Prostate gland (tissue), 2 donors: ENCODE measurements around the gene CCDC69.

Experiments
- CTCF ChIP-seq, 4 experiments: fragments of 200-600 bp in 2 of 4; fragments of 450-650 bp in 2 of 4; sonication (generic) in 2 of 4; IDR thresholded peaks; 1 replicate in 3 of 4; 2 replicates in 1 of 4; pipeline ENCODE4 v1.5.1; 2016 to 2019; ENCODE audit warnings: antibody characterized with exemption in 4 of 4, mild to moderate bottlenecking in 2 of 4, moderate library complexity in 2 of 4
- POLR2A ChIP-seq: fragments of 450-650 bp; IDR thresholded peaks from one replicate; pipeline ENCODE4 v1.6.1; 2016; ENCODE audit warnings: antibody characterized with exemption, mild to moderate bottlenecking

DNA sequence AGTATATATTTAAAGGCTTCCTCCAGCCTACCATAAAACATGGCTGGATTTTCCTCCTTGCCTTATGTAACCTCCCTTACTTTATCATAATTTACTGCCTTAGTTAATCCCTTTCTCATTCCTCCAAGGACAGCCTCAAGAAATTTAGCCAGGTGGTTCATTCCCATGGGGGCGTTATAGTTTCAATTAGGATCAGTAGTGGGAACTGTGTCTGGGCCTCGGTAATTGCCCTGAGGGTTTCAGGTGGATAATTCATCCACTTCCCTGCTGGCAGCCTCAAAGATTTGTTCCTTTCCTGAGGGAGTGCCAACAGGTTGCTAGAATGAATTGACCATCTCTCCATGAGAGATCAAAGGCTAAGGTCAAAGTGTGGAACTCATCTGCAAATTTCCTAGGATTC, 24.8 kb upstream of the CCDC69 start:
- TF ChIP-seq CTCF (IDR thresholded peaks at IDR 0.05) (no peak), POLR2A (no peak)
